ENCODE data around the gene GLI1.
"Not testable (repeated sequence)": the region's sequence is repeated elsewhere in the genome, so short reads cannot be mapped to it uniquely, and the experiment has no call there.

GLI1 gene

DNA sequence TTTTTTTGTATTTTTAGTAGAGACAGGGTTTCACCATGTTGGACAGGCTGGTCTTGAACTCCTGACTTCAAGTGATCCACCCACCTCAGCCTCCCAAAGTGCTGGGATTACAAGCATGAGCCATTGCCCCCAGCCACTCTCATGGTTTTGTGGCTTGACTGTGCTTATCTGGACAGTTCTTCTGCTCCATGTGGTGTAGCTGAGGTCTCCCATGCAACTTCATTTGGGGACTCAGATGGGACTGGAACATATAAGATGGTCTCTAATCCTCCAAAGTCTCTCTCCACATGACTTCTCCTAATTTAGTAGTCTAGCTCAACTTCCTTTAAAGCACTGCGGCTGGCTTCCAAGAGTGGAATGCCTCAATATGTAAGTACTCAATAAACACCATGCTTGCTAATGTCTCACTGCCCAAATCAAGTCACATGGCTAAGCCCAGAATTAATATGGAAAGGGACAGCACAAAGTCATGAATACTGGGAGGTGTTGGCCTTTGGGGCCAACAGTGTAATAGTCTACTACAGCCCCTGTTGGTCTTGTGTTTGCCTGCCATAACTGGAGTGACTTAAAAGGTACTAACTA is 17.6 kb upstream of the GLI1 start:
- H3K4me3 ChIP-seq (ENCODE audit: low read depth, low read length) = no peak overlapping the region
- TF ChIP-seq, protein P1, sequence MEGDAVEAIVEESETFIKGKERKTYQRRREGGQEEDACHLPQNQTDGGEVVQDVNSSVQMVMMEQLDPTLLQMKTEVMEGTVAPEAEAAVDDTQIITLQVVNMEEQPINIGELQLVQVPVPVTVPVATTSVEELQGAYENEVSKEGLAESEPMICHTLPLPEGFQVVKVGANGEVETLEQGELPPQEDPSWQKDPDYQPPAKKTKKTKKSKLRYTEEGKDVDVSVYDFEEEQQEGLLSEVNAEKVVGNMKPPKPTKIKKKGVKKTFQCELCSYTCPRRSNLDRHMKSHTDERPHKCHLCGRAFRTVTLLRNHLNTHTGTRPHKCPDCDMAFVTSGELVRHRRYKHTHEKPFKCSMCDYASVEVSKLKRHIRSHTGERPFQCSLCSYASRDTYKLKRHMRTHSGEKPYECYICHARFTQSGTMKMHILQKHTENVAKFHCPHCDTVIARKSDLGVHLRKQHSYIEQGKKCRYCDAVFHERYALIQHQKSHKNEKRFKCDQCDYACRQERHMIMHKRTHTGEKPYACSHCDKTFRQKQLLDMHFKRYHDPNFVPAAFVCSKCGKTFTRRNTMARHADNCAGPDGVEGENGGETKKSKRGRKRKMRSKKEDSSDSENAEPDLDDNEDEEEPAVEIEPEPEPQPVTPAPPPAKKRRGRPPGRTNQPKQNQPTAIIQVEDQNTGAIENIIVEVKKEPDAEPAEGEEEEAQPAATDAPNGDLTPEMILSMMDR (IDR thresholded peaks at IDR 0.05; ENCODE audit: control insufficient read depth, extremely low read depth, insufficient read depth) = no peak
- no peak for DNase-seq (ENCODE audit: low read depth)

DNA sequence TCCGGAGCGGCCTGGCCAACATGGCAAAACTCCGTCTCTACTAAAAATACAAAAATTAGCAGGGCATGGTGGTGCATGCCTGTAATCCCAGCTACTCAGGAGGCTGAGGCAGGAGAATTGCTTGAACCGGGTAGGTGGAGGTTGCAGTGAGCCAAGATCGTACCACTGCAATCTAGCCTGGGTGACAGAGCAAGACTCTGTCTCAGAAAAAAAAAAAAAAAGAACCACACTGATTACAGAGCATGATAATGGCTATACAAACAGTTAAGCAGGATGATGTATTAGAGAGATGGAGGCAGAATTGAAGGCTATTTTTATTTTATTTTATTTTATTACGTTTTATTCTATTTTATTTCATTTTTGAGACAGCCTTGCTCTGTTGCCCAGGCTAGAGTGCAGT is 15.2 kb upstream of the GLI1 start:
- not testable (repeated sequence) for H3K4me3 ChIP-seq (ENCODE audit: low read depth, low read length)

DNA sequence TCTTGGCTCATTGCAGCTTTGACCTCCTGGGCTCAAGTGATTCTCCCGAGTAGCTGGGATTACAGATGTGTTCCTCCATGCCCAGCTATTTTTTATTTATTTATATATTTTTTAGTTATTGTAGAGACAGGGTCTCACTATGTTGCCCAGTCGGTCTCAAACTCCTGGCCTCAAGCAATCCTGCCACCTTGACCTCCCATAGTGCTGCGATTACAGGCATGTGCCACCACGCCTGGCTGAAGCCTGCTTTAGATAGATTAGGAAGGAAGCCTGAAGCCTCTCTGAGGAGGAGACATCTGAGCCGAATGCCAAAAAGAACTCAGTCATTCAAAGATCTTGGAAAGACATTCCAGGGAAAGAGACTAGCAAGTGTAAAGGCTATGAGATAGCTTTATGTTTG is 14.8 kb upstream of the GLI1 start:
- no peak overlapping the region for H3K4me3 ChIP-seq (ENCODE audit: low read depth, low read length)
- DNase-seq (ENCODE audit: low read depth) = no peak
- TF ChIP-seq, protein P1 (IDR thresholded peaks at IDR 0.05; ENCODE audit: control insufficient read depth, extremely low read depth, insufficient read depth) = no peak

More for the DNA sequence above, 15.2 kb upstream of the GLI1 start:
- DNase-seq (ENCODE audit: low read depth) = not testable (repeated sequence)

DNA sequence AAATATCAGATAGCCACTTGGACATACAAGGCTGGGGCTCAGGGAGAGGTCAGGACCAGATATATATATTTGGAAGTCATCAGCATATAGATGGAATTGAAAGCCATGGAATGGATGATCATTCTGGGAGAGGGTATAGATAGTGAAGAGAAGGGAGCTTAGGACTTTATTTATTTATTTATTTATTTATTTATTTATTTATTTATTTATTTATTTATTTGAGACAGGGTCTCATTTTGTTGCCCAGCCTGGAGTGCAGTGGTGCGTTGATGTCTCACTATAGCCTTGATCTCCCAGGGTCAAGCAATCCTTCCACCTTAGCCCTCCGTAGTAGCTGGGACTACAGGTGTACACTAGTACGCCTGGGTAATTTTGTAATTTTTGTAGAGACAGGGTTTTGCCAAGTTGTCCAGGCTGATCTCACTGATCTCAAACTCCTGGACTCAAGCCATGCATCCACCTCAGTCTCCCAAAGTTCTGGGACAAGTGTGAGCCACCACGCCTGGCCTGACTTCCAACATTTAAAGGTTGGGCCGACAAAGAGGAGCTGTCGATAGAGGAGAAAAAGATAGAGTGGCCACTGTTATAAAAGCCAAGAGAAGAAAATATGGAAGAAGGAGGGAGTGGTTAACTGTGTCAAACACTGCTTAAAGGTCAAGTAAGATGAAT is 13.2 kb upstream of the GLI1 start:
- DNase-seq (ENCODE audit: low read depth) = no peak
- no peak overlapping the region for H3K4me3 ChIP-seq (ENCODE audit: low read depth, low read length)
- TF ChIP-seq, protein P1 (IDR thresholded peaks at IDR 0.05; ENCODE audit: control insufficient read depth, extremely low read depth, insufficient read depth) = no peak

DNA sequence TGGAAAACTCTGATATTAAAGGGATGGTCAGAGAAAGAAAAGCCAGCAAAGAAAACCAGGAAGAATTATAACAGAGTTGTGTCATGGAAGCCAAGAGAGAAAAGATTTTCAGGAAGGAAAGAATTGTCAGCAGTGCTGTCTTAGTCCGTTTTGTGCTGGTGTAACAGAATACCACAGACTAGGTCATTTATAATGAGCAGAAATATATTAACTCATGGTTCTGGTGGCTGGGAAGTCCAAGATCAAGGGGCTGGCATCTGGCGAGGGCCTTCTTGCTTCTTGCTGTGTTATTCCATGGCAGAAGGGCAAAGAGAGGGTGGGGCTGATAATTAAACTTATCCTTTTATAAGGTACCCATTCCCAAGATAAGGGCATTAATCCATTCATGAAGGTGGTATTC is 10.9 kb upstream of the GLI1 start:
- no peak overlapping the region for H3K4me3 ChIP-seq (ENCODE audit: low read depth, low read length)
- DNase-seq (ENCODE audit: low read depth) = no peak
- TF ChIP-seq, protein P1 (IDR thresholded peaks at IDR 0.05; ENCODE audit: control insufficient read depth, extremely low read depth, insufficient read depth) = no peak

DNA sequence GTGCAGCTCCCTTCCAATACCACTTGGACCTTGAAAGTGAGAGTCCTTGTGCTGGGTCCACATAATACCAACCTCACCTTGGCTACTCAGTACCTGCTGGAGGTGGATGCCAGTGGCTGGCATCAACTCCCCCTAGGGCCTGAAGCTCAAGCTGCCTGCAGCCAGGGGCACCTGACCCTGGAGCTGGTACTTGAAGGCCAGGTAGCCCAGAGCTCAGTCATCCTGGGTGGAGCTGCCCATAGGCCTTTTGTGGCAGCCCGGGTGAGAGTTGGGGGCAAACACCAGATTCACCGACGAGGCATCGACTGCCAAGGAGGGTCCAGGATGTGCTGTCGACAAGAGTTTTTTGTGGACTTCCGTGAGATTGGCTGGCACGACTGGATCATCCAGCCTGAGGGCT is 10.2 kb upstream of the GLI1 start:
- TF ChIP-seq, protein P1 (IDR thresholded peaks at IDR 0.05; ENCODE audit: control insufficient read depth, extremely low read depth, insufficient read depth) = no peak
- no peak overlapping the region for H3K4me3 ChIP-seq (ENCODE audit: low read depth, low read length)
- no peak for DNase-seq (ENCODE audit: low read depth)

DNA sequence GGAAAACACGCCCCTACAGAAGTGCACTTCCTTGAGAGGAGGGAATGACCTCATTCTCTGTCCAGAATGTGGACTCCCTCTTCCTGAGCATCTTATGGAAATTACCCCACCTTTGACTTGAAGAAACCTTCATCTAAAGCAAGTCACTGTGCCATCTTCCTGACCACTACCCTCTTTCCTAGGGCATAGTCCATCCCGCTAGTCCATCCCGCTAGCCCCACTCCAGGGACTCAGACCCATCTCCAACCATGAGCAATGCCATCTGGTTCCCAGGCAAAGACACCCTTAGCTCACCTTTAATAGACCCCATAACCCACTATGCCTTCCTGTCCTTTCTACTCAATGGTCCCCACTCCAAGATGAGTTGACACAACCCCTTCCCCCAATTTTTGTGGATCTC is 9.5 kb upstream of the GLI1 start:
- DNase-seq (ENCODE audit: low read depth) = no peak
- TF ChIP-seq, protein P1 (IDR thresholded peaks at IDR 0.05; ENCODE audit: control insufficient read depth, extremely low read depth, insufficient read depth) = no peak
- no peak overlapping the region for H3K4me3 ChIP-seq (ENCODE audit: low read depth, low read length)

Measured in LNCaP clone FGC (cell line).